ENCODE measurements around the gene RRM2. TPM values are rescaled to one million over a fixed set of nuclear protein-coding genes. Genes with fewer than 3 reads are reported as not detected.
A peak's percentile ranks its signal among the peaks of the same experiment; 100 is the strongest.

The RRM2 gene
- total RNA-seq, 1 experiment from 2014 or later: 330 TPM

DNA sequence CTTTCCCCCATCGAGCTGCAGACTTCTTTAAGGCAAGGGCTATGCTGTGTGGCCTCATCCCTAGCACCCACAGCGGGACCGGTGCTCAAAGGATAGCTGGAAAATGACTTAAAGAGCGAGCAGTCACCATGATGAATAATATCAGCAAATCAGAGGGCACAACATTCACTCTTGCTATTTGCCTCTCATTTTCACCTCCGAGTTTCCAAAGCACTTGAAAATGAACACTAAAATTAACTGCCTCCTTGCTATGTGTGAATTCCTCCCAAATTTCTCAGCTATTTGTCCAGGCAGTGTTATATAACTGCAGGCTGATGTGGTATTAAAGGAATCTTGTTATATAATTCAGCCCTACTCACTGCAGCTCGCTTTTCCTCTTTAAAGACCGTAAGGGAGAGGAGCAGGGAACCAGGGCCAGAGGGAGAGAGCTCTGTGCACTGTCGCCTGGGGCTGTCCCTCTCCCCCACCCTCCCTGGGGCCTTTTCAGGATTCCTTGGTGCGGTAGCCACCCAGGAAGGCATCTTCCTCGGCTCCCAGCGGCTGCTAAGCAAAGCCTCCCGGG is 43.8 kb upstream of the RRM2 start:
- Histone ChIP-seq H3K9me2 (ENCODE audit: insufficient read depth) (no peaks in the 10 kb centered on the region), H3K27ac (ENCODE audit: low read depth, low read length) (no peak overlapping the region), H3K4me2 (ENCODE audit: low read length) (peak overlapping the region; percentile 79), H3K4me1 (ENCODE audit: control insufficient read depth in 1 of 2, insufficient read depth in 2 of 2, low read length in 2 of 2) (peaks cover 6 to 13% of the 10 kb centered on the region in 2 experiments), H3K9me3 (ENCODE audit: control insufficient read depth in 1 of 2, insufficient read depth in 1 of 2, low read depth in 1 of 2, low read length in 2 of 2) (no peaks in the 10 kb centered on the region), H3K79me2 (ENCODE audit: insufficient read depth, low read length) (no peaks in the 10 kb centered on the region), H4K20me1 (ENCODE audit: insufficient read depth) (no peaks in the 10 kb centered on the region), H3K4me3 (replicated peaks in 1 of 2; ENCODE audit: low read depth in 1 of 2, low read length in 2 of 2) (peak overlapping the region; percentile 45 to 60), H3K9ac (ENCODE audit: low read length) (peak overlapping the region; percentile 64), H3K27me3 (ENCODE audit: insufficient read depth, low read length) (no peaks in the 10 kb centered on the region), H2AFZ (ENCODE audit: low read depth, low read length, poor library complexity, severe bottlenecking) (no peak overlapping the region), H3K36me3 (ENCODE audit: control insufficient read depth in 1 of 2, insufficient read depth in 2 of 2, low read length in 2 of 2) (no peaks in the 10 kb centered on the region)
- BruUV-seq (replicated peaks): no TSS peak
- DNase-seq (ENCODE audit: low read depth, low spot score) (no peak), ATAC-seq (peak; percentile 3; the same call in 1 of the 2 replicates)
- RAD21 ChIA-PET (ENCODE audit: low non-redundant PET in 1 of 2, low total read pairs in 2 of 2, uncharacterized antibody in 2 of 2, unreplicated experiment in 2 of 2): no interaction called here
- POLR2A ChIA-PET: interaction anchor here (1.0 kb wide), 1 partner anchor 42 kb away, joined by 4 read pairs; no protein-coding TSS in a partner anchor
- intact Hi-C loops (cut with micrococcal nuclease): no loop called here
- CTCF ChIA-PET: interaction anchor here (1.8 to 3.8 kb wide), 3 partner anchors 18 to 356 kb away, joined by 8 to 14 read pairs (median 12); no protein-coding TSS in a partner anchor
- TF ChIP-seq FOSL1 (IDR thresholded peaks at IDR 0.05; ENCODE audit: low read depth): no peak
- TF ChIP-seq SRF (IDR thresholded peaks at IDR 0.05; ENCODE audit: low read depth): no peak
- no peak for TF ChIP-seq EZH2phosphoT487 (IDR thresholded peaks at IDR 0.05; ENCODE audit: borderline replicate concordance)
- no peak for TF ChIP-seq SIN3A (IDR thresholded peaks at IDR 0.05; ENCODE audit: low read depth)
- no peak for TF ChIP-seq RAD21 (IDR thresholded peaks at IDR 0.05; ENCODE audit: low read depth)
- TF ChIP-seq, protein P1, sequence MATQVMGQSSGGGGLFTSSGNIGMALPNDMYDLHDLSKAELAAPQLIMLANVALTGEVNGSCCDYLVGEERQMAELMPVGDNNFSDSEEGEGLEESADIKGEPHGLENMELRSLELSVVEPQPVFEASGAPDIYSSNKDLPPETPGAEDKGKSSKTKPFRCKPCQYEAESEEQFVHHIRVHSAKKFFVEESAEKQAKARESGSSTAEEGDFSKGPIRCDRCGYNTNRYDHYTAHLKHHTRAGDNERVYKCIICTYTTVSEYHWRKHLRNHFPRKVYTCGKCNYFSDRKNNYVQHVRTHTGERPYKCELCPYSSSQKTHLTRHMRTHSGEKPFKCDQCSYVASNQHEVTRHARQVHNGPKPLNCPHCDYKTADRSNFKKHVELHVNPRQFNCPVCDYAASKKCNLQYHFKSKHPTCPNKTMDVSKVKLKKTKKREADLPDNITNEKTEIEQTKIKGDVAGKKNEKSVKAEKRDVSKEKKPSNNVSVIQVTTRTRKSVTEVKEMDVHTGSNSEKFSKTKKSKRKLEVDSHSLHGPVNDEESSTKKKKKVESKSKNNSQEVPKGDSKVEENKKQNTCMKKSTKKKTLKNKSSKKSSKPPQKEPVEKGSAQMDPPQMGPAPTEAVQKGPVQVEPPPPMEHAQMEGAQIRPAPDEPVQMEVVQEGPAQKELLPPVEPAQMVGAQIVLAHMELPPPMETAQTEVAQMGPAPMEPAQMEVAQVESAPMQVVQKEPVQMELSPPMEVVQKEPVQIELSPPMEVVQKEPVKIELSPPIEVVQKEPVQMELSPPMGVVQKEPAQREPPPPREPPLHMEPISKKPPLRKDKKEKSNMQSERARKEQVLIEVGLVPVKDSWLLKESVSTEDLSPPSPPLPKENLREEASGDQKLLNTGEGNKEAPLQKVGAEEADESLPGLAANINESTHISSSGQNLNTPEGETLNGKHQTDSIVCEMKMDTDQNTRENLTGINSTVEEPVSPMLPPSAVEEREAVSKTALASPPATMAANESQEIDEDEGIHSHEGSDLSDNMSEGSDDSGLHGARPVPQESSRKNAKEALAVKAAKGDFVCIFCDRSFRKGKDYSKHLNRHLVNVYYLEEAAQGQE (IDR thresholded peaks at IDR 0.05; ENCODE audit: low read depth): no peak
- no peak for TF ChIP-seq POLR2AphosphoS5 (IDR thresholded peaks at IDR 0.05; ENCODE audit: low read depth, low read length)
- no peak for TF ChIP-seq ELF1 (IDR thresholded peaks at IDR 0.05; ENCODE audit: borderline replicate concordance, low read depth)
- no peak for TF ChIP-seq EZH2 (IDR thresholded peaks at IDR 0.05)
- no peak for TF ChIP-seq CEBPB (IDR thresholded peaks at IDR 0.05; ENCODE audit: low read depth)
- TF ChIP-seq, protein P2, sequence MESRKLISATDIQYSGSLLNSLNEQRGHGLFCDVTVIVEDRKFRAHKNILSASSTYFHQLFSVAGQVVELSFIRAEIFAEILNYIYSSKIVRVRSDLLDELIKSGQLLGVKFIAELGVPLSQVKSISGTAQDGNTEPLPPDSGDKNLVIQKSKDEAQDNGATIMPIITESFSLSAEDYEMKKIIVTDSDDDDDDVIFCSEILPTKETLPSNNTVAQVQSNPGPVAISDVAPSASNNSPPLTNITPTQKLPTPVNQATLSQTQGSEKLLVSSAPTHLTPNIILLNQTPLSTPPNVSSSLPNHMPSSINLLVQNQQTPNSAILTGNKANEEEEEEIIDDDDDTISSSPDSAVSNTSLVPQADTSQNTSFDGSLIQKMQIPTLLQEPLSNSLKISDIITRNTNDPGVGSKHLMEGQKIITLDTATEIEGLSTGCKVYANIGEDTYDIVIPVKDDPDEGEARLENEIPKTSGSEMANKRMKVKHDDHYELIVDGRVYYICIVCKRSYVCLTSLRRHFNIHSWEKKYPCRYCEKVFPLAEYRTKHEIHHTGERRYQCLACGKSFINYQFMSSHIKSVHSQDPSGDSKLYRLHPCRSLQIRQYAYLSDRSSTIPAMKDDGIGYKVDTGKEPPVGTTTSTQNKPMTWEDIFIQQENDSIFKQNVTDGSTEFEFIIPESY (IDR thresholded peaks at IDR 0.05; ENCODE audit: extremely low read depth, insufficient replicate concordance, low read length): no peak
- no peak for TF ChIP-seq CBX3 (IDR thresholded peaks at IDR 0.05; ENCODE audit: low read depth)
- no peak for TF ChIP-seq JUND (IDR thresholded peaks at IDR 0.05)
- no peak for TF ChIP-seq ZNF274 (IDR thresholded peaks at IDR 0.05; ENCODE audit: low read depth, low read length)
- TF ChIP-seq SP1 (IDR thresholded peaks at IDR 0.05; ENCODE audit: low read depth): no peak

All from HCT116 (cell line).